Activated CD8-positive, alpha-beta T cell treated with anti-CD3 and anti-CD28 coated beads for 36 hours (primary cell): ENCODE results near the gene ITK. TPM values are rescaled to one million over a fixed set of nuclear protein-coding genes. Genes with fewer than 3 reads are reported as not detected.

Experiments used
- ATAC-seq: fragments of 200-7000 bp; cut with Tn5 transposase; one replicate; pipeline ENCODE4 v1.10.0; 2021; ENCODE audit warnings: mild to moderate bottlenecking, moderate library complexity
- CTCF ChIA-PET: fragments of 350-600 bp; sonication (Branson Sonifier 250); formaldehyde crosslinking; loops from one replicate; lab custom pipeline; 2021; ENCODE audit warnings: antibody characterized with exemption; lab: Charles Lee
- POLR2A ChIA-PET: fragments of 350-600 bp; sonication (Branson Sonifier 250); formaldehyde crosslinking; loops from one replicate; lab custom pipeline; 2021; ENCODE audit warnings: antibody characterized with exemption; lab: Charles Lee
- DNase-seq: peaks from one replicate; pipeline ENCODE4 v3.0.0-alpha.2; 2020
- H3K27ac Mint-ChIP-seq: one replicate; pipeline ENCODE4 v1.8.0; 2021; ENCODE audit warnings: mild to moderate bottlenecking, mixed read lengths
- H3K27me3 Mint-ChIP-seq: one replicate; pipeline ENCODE4 v1.8.0; 2021; ENCODE audit warnings: mixed read lengths
- H3K36me3 Mint-ChIP-seq: one replicate; pipeline ENCODE4 v1.8.0; 2021; ENCODE audit warnings: low read depth, mixed read lengths
- H3K4me1 Mint-ChIP-seq: one replicate; pipeline ENCODE4 v1.8.0; 2021; ENCODE audit warnings: low read depth, mixed read lengths
- H3K4me3 Mint-ChIP-seq: one replicate; pipeline ENCODE4 v1.8.0; 2021; ENCODE audit warnings: mild to moderate bottlenecking, moderate library complexity, mixed read lengths
- H3K9me3 Mint-ChIP-seq: one replicate; pipeline ENCODE4 v1.8.0; 2021; ENCODE audit warnings: mixed read lengths
- intact Hi-C: fragments of 100-400 bp; cut with micrococcal nuclease; formaldehyde crosslinking; loops from one replicate; pipeline ENCODE4 v1.10.0; 2022
- total RNA-seq, 2 experiments: library from RNA; stranded (reverse); gene quantifications; one replicate each; pipeline ENCODE4 v1.2.3, GENCODE V29; 2021
- TF ChIP-seq, protein P1 (sequence below): fragments of 200-600 bp; IDR thresholded peaks from one replicate; pipeline ENCODE4 v1.8.0; 2022; ENCODE audit warnings: antibody characterized with exemption, mild to moderate bottlenecking

Gene ITK
- total RNA-seq, 2 experiments from 2014 or later = 229 to 236 TPM

DNA sequence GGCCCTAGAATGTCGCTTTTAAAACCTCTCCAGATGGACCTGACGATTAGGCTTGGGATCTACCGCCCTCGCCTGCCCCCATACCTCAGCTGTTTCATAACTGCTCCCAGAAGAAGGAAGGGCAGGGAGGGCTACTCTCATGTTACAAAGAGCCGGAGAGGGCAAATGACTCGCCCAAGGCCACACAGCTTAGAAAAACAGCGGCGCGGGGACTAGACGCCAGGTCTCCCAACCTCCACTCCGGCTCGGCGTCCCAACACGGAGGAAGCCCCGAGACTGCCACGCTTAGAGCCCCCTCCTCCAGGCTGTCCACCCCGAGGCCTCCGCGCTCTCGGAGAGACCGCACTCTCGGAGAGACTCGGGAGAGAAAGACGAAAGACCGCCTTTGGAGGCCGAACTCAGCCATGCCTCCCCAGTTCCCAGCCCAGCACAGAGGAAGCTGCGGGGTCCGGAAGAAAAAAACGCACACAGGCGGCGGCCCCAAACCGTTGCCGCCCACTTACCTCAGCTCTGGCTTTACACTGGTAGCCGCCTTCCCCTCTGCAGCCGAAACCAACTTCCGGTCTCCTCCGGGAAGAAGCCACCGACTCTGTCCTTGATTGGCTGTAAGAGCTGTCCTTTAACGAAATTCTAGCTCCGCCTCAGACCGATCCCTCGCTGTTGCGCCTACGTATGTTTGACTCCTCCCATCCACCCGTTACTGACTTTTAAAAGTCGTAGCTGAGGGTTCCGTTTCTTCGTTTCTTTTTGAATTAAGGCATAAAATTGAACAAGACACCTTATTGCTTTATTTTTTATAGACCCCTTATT is 38.1 kb upstream of the ITK start, which contains the start of gene MED7:
Gene MED7 (minus strand): TSS at position 549 of the 810 bp plus-strand sequence. CDS start 3,434 bp downstream, outside the sequence.
- CTCF ChIA-PET = interaction anchor here (0.7 to 4.0 kb wide), 19 partner anchors 8 to 601 kb away, joined by 3 to 25 read pairs (median 3); partner anchors contain the start of gene LSM11
- POLR2A ChIA-PET = interaction anchor here (0.7 to 3.8 kb wide), 39 partner anchors 10 to 424 kb away, joined by 3 to 19 read pairs (median 5); partner anchors contain the start of genes HAVCR2 and ITK
- Mint-ChIP-seq H3K36me3 (peaks cover 44% of the 10 kb centered on the region), H3K27me3 (no peaks in the 10 kb centered on the region), H3K4me1 (peaks cover 39% of the 10 kb centered on the region), H3K9me3 (peaks cover 5% of the 10 kb centered on the region), H3K27ac (peak within 1 kb of the TSS; percentile 98), H3K4me3 (peak within 1 kb of the TSS; percentile 86)
- intact Hi-C loops = no loop called here
- TF ChIP-seq, protein P1, sequence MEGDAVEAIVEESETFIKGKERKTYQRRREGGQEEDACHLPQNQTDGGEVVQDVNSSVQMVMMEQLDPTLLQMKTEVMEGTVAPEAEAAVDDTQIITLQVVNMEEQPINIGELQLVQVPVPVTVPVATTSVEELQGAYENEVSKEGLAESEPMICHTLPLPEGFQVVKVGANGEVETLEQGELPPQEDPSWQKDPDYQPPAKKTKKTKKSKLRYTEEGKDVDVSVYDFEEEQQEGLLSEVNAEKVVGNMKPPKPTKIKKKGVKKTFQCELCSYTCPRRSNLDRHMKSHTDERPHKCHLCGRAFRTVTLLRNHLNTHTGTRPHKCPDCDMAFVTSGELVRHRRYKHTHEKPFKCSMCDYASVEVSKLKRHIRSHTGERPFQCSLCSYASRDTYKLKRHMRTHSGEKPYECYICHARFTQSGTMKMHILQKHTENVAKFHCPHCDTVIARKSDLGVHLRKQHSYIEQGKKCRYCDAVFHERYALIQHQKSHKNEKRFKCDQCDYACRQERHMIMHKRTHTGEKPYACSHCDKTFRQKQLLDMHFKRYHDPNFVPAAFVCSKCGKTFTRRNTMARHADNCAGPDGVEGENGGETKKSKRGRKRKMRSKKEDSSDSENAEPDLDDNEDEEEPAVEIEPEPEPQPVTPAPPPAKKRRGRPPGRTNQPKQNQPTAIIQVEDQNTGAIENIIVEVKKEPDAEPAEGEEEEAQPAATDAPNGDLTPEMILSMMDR = no peak
- DNase-seq (peak; percentile 96), ATAC-seq (peak; percentile 98)

- ATAC-seq = peak; percentile 52
- intact Hi-C loops = no loop called here
- DNase-seq = peak; percentile 84
- ChIA-PET CTCF (interaction anchor here (0.7 to 4.0 kb wide), 15 partner anchors 8 to 600 kb away, joined by 3 to 25 read pairs (median 4); partner anchors contain the start of gene LSM11), POLR2A (interaction anchor here (0.8 to 3.8 kb wide), 34 partner anchors 12 to 425 kb away, joined by 3 to 19 read pairs (median 5); partner anchors contain the start of genes HAVCR2 and ITK)
- Mint-ChIP-seq H3K27me3 (no peaks in the 10 kb centered on the region), H3K4me1 (peaks cover 38% of the 10 kb centered on the region), H3K27ac (peak overlapping the region; percentile 98), H3K4me3 (peak overlapping the region; percentile 86), H3K36me3 (peaks cover 35% of the 10 kb centered on the region), H3K9me3 (peaks cover 5% of the 10 kb centered on the region)
- TF ChIP-seq, protein P1 = no peak
These were observed 37.3 kb upstream of the ITK start for GRCh38 chr5:157143127-157143971.

GRCh38 chr5:157148734-157149615 is 31.7 kb upstream of the ITK start:
- Mint-ChIP-seq H3K9me3 (no peaks in the 10 kb centered on the region), H3K27ac (peak overlapping the region; percentile 80), H3K27me3 (no peaks in the 10 kb centered on the region), H3K4me1 (peaks cover 46% of the 10 kb centered on the region), H3K36me3 (peaks cover 3% of the 10 kb centered on the region), H3K4me3 (peak overlapping the region; percentile 6)
- ChIA-PET CTCF (interaction anchor here (0.7 to 4.5 kb wide), 44 partner anchors 8 to 230 kb away, joined by 3 to 80 read pairs (median 6); partner anchors contain the start of gene ITK), POLR2A (interaction anchor here (0.9 to 12.0 kb wide), 10 partner anchors 26 to 119 kb away, joined by 3 to 280 read pairs (median 4); partner anchors contain the start of genes GARIN3 and ITK)
- TF ChIP-seq, protein P1 = peak; percentile 89
- peak; percentile 91 for DNase-seq
- intact Hi-C loops = loop anchor here (2.0 to 5.0 kb wide), 3 partner anchors 32 to 163 kb away; partner anchors contain the start of genes CYFIP2 and ITK
- ATAC-seq = peak; percentile 45

GRCh38 chr5:157150995-157151394 is 29.6 kb upstream of the ITK start:
- intact Hi-C loops = loop anchor here (5.0 kb wide), 1 partner anchor 66 kb away; no protein-coding TSS in a partner anchor
- Mint-ChIP-seq H3K9me3 (no peaks in the 10 kb centered on the region), H3K36me3 (peaks cover 3% of the 10 kb centered on the region), H3K4me3 (no peak overlapping the region), H3K27ac (peak overlapping the region; percentile 94), H3K4me1 (peaks cover 63% of the 10 kb centered on the region), H3K27me3 (no peaks in the 10 kb centered on the region)
- DNase-seq (no peak), ATAC-seq (no peak)
- ChIA-PET POLR2A (interaction anchor here (0.5 to 12.0 kb wide), 3 partner anchors 24 to 54 kb away, joined by 3 to 280 read pairs (median 207); partner anchors contain the start of genes GARIN3 and ITK), CTCF (interaction anchor here (1.5 to 4.5 kb wide), 3 partner anchors 40 to 162 kb away, joined by 3 to 80 read pairs (median 15); no protein-coding TSS in a partner anchor)
- TF ChIP-seq, protein P1 = no peak
